PFSK-1 (cell line): Measurements from ENCODE around the gene CTNND2.

Experiments
- POLR2AphosphoS5 ChIP-seq: IDR thresholded peaks from 2 replicates; pipeline ENCODE4 v1.6.1; 2012; ENCODE audit warnings: low read depth, mild to moderate bottlenecking, control low read depth, low read length, moderate library complexity
- SIN3A ChIP-seq: IDR thresholded peaks from 2 replicates; pipeline ENCODE4 v1.6.1; 2012; ENCODE audit warnings: mild to moderate bottlenecking, low read length, moderate library complexity, borderline replicate concordance; ENCODE audit not compliant: insufficient read depth

DNA sequence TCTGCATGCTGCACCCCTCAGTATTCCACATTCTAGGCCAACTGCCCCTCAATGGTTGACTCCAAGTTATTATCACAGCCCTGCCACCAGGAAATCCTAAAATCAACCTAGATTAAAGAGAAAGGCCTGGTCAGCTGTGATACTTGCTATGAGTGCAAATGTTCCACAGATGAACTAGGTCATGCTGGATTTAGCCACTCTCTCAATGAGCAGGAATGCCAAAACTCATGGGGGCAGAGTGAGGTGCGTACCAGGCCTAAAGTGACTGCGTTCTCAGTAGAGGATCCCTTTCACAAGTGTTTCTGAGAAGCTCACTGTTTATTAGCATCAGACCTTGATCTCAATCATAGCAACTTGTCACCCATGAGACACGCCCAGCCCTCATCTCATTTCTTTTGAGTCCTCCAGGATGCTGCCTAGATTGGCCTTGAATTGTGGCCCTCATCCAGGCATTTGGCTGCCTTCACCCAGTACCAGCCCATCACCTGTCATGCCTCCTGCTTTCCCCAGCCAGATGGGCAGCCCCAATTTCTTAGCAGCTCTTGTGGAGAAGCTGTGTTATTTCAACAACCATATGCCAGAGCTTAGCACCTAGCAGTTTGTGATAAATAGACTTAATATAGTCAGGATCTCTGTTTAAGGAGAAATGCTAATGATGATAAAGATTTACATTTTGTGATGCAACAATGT is 383.9 kb downstream of the CTNND2 start:
- TF ChIP-seq SIN3A: no peak
- TF ChIP-seq POLR2AphosphoS5: no peak
